Caco-2 (cell line): ENCODE results near the gene LY6G6C. TPM values are rescaled to one million over a fixed set of nuclear protein-coding genes. Genes with fewer than 3 reads are reported as not detected.

Experiments used
- BruUV-seq: library from RNA; stranded (reverse); fragments of 400-500 nt; replicated peaks from 2 replicates; lab custom pipeline; 2021; lab: Mats Ljungman, UMichigan
- CTCF ChIA-PET: fragments of 300-600 bp; sonication (Branson Sonifier 250); formaldehyde crosslinking; loops from one replicate; lab custom pipeline; 2022; ENCODE audit warnings: antibody characterized with exemption; lab: Charles Lee
- POLR2A ChIA-PET: fragments of 300-600 bp; sonication (Branson Sonifier 250); formaldehyde crosslinking; loops from one replicate; lab custom pipeline; 2022; ENCODE audit warnings: antibody characterized with exemption; lab: Charles Lee
- DNase-seq, 2 experiments: peaks; one replicate each; pipeline versions ENCODE4 v3.0.0 to v3.0.0-alpha.2; 2020 to 2022
- H3K27me3 ChIP-seq: replicated peaks from 2 replicates; pipeline ENCODE4 v1.6.0; 2011; ENCODE audit warnings: low read length; ENCODE audit not compliant: control insufficient read depth, insufficient read depth
- H3K36me3 ChIP-seq: 2 replicates; pipeline ENCODE4 v1.5.1; 2011; ENCODE audit warnings: low read length; ENCODE audit not compliant: control insufficient read depth, insufficient read depth
- H3K4me1 ChIP-seq: fragments of 250-450 bp; sonication (Bioruptor Pico); 2 replicates; pipeline ENCODE4 v1.5.1; 2020; ENCODE audit warnings: mild to moderate bottlenecking
- H3K4me3 ChIP-seq: 2 replicates; pipeline ENCODE4 v1.5.1; 2011; ENCODE audit warnings: low read depth, mild to moderate bottlenecking, control low read depth, low read length
- H3K9me3 ChIP-seq: fragments of 250-450 bp; sonication (Bioruptor Pico); 2 replicates; pipeline ENCODE4 v1.5.1; 2020; ENCODE audit warnings: mild to moderate bottlenecking, moderate library complexity
- H3K27ac Mint-ChIP-seq: one replicate; pipeline ENCODE4 v1.8.0; 2022; ENCODE audit warnings: mixed read lengths; ENCODE audit not compliant: unreplicated experiment
- H3K27me3 Mint-ChIP-seq: one replicate; pipeline ENCODE4 v1.8.0; 2022; ENCODE audit warnings: mixed read lengths; ENCODE audit not compliant: insufficient read depth, unreplicated experiment
- H3K36me3 Mint-ChIP-seq: one replicate; pipeline ENCODE4 v1.8.0; 2022; ENCODE audit warnings: mild to moderate bottlenecking, mixed read lengths; ENCODE audit not compliant: insufficient read depth, unreplicated experiment
- H3K4me1 Mint-ChIP-seq: one replicate; pipeline ENCODE4 v1.8.0; 2022; ENCODE audit warnings: low read depth, mixed read lengths; ENCODE audit not compliant: unreplicated experiment
- H3K4me3 Mint-ChIP-seq: one replicate; pipeline ENCODE4 v1.8.0; 2022; ENCODE audit warnings: mild to moderate bottlenecking, moderate library complexity, mixed read lengths; ENCODE audit not compliant: unreplicated experiment
- H3K9me3 Mint-ChIP-seq: one replicate; pipeline ENCODE4 v1.8.0; 2022; ENCODE audit warnings: mixed read lengths; ENCODE audit not compliant: unreplicated experiment
- intact Hi-C: fragments of 100-400 bp; cut with micrococcal nuclease; formaldehyde crosslinking; loops from one replicate; pipeline ENCODE4 v1.10.0; 2022; ENCODE audit not compliant: unreplicated experiment
- total RNA-seq: library from RNA; stranded (reverse); gene quantifications from 2 replicates; pipeline ENCODE4 v1.2.3, GENCODE V29; 2022
- TF ChIP-seq, protein P1 (sequence below), 2 experiments: fragments of 200-600 bp in 1 of 2; IDR thresholded peaks; 1 replicate in 1 of 2; 2 replicates in 1 of 2; pipeline versions ENCODE4 v1.5.1 to v1.8.0; 2011 to 2022; ENCODE audit warnings: antibody characterized with exemption in 1 of 2, control low read depth in 1 of 2, inconsistent platforms in 1 of 2, low read depth in 1 of 2, low read length in 1 of 2, mild to moderate bottlenecking in 1 of 2, moderate library complexity in 1 of 2; ENCODE audit not compliant: insufficient read depth in 1 of 2, severe bottlenecking in 1 of 2, unreplicated experiment in 1 of 2

Gene LY6G6C
- total RNA-seq, 1 experiment from 2014 or later = 0.88 TPM

GRCh38 chr6:31718265-31718664 is 3.3 kb downstream of the LY6G6C start:
- CTCF ChIA-PET = no interaction called here
- no peaks in the 10 kb centered on the region for H3K27me3 Mint-ChIP-seq
- intact Hi-C loops = no loop called here
- POLR2A ChIA-PET = no interaction called here
- H3K9me3 ChIP-seq = no peaks in the 10 kb centered on the region
- BruUV-seq = no TSS peak
- H3K4me1 ChIP-seq = peaks cover 60% of the 10 kb centered on the region
- peak overlapping the region; percentile 69 for H3K27ac Mint-ChIP-seq
- no peaks in the 10 kb centered on the region for H3K9me3 Mint-ChIP-seq
- no peaks in the 10 kb centered on the region for H3K36me3 ChIP-seq
- H3K36me3 Mint-ChIP-seq = peaks cover 5% of the 10 kb centered on the region
- H3K27me3 ChIP-seq = no peaks in the 10 kb centered on the region
- H3K4me1 Mint-ChIP-seq = peaks cover 55% of the 10 kb centered on the region
- no peak overlapping the region for H3K4me3 ChIP-seq
- H3K4me3 Mint-ChIP-seq = peak overlapping the region; percentile 2
- TF ChIP-seq, protein P1, sequence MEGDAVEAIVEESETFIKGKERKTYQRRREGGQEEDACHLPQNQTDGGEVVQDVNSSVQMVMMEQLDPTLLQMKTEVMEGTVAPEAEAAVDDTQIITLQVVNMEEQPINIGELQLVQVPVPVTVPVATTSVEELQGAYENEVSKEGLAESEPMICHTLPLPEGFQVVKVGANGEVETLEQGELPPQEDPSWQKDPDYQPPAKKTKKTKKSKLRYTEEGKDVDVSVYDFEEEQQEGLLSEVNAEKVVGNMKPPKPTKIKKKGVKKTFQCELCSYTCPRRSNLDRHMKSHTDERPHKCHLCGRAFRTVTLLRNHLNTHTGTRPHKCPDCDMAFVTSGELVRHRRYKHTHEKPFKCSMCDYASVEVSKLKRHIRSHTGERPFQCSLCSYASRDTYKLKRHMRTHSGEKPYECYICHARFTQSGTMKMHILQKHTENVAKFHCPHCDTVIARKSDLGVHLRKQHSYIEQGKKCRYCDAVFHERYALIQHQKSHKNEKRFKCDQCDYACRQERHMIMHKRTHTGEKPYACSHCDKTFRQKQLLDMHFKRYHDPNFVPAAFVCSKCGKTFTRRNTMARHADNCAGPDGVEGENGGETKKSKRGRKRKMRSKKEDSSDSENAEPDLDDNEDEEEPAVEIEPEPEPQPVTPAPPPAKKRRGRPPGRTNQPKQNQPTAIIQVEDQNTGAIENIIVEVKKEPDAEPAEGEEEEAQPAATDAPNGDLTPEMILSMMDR (IDR thresholded peaks at IDR 0.05; ENCODE audit: insufficient read depth in 1 of 2, low read depth in 1 of 2, low read length in 1 of 2, severe bottlenecking in 1 of 2, unreplicated experiment in 1 of 2) = no peak
- peak; percentile 69 to 72 for DNase-seq

DNA sequence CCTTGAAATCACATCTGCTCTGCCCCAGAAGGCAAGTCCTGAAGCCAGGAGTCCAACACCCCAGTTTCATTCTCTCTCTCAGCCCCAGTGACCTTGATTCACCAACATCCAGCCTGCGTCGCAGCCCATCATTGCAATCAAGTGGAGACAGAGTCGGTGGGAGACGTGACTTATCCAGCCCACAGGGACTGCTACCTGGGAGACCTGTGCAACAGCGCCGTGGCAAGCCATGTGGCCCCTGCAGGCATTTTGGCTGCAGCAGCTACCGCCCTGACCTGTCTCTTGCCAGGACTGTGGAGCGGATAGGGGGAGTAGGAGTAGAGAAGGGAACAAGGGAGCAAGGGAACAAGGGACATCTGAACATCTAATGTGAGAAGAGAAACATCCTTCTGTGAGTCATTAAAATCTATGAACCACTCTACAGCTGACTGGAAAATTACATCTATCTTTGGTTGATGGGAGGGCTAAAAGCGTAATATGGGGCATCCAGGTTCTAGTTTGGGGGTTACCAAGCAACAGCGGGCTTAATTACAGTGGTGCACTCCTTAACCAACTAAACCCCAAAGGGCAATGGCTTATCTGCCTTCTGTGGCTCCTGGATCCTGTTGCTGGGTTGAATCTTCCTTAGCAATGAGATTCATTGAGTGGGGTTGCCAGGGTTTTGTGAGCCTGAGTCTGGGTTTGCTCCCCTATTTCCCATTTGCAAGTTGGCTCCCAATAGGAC is 3.9 kb downstream of the LY6G6C start:
- Mint-ChIP-seq H3K27me3 (no peaks in the 10 kb centered on the region), H3K36me3 (peaks cover 5% of the 10 kb centered on the region), H3K4me3 (no peak overlapping the region), H3K9me3 (no peaks in the 10 kb centered on the region), H3K27ac (peak overlapping the region; percentile 69), H3K4me1 (peaks cover 61% of the 10 kb centered on the region)
- CTCF ChIA-PET = no interaction called here
- Histone ChIP-seq H3K36me3 (no peaks in the 10 kb centered on the region), H3K9me3 (no peaks in the 10 kb centered on the region), H3K4me3 (no peak overlapping the region), H3K4me1 (peaks cover 64% of the 10 kb centered on the region), H3K27me3 (no peaks in the 10 kb centered on the region)
- intact Hi-C loops = no loop called here
- POLR2A ChIA-PET = no interaction called here
- BruUV-seq = no TSS peak
- peak in 1 of 2 experiments; percentile 36 for DNase-seq
- TF ChIP-seq, protein P1 (IDR thresholded peaks at IDR 0.05; ENCODE audit: insufficient read depth in 1 of 2, low read depth in 1 of 2, low read length in 1 of 2, severe bottlenecking in 1 of 2, unreplicated experiment in 1 of 2) = no peak

DNA sequence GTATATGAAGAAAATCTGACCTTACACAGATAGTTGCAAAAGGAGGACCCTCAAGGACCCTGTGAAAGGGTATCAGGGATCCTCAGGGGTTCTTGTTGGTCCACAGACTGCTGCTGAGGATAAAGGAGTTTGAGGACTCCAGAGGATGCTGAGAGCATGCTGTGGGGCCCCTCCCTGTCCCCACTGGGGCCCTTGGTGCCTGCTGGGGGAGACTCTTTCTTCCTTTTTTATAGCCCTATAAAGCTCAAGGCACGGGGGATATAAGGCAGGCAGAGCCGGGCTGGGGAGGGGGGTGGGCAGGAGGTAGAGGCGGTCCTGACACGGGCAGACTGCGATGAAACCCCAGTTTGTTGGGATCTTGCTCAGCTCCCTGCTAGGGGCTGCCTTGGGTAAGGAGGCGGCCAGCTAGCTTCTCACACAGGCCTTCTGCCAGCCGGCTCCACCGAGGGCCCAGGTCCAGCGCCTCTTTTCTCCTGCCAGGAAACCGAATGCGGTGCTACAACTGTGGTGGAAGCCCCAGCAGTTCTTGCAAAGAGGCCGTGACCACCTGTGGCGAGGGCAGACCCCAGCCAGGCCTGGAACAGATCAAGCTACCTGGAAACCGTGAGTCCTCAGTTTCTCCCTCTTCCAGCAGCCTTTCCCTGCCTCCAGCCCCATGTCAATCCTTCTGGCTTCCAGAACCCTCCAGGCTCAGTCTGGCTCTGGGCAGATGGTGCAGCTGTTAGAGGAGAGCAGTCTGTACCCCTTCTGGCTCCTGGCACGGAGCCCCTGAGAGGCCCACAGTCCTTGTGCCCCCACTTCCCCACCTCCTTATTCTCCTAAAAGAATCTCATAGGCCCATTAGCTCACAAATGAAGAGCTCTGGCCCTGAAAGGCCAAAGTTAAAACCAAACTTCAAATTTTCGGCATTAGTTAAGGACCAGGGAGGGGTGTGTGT is 6.3 kb downstream of the LY6G6C start, which contains the start of gene LY6G6D:
LY6G6D (plus strand) TSS at position 327 of the 937 bp plus-strand sequence; CDS start at position 335, 8 bp downstream.
- H3K4me1 ChIP-seq = peaks cover 56% of the 10 kb centered on the region
- Mint-ChIP-seq H3K36me3 (peaks cover 5% of the 10 kb centered on the region), H3K27ac (peak within 1 kb of the TSS; percentile 98), H3K9me3 (no peaks in the 10 kb centered on the region), H3K4me1 (peaks cover 62% of the 10 kb centered on the region), H3K4me3 (peak within 1 kb of the TSS; percentile 65), H3K27me3 (no peaks in the 10 kb centered on the region)
- CTCF ChIA-PET = interaction anchor here (1.1 to 1.7 kb wide), 2 partner anchors 14 to 34 kb away, joined by 3 to 6 read pairs; partner anchors contain the start of genes DDAH2 and LY6G5C
- no peak for DNase-seq
- intact Hi-C loops = no loop called here
- BruUV-seq = no TSS peak
- POLR2A ChIA-PET = interaction anchor here (1.5 to 1.7 kb wide), 2 partner anchors 23 to 147 kb away, joined by 6 to 7 read pairs; partner anchors contain the start of gene NEU1
- TF ChIP-seq, protein P1 (IDR thresholded peaks at IDR 0.05; ENCODE audit: insufficient read depth in 1 of 2, low read depth in 1 of 2, low read length in 1 of 2, severe bottlenecking in 1 of 2, unreplicated experiment in 1 of 2) = no peak
- H3K4me3 ChIP-seq = no peak within 1 kb of the TSS
- H3K27me3 ChIP-seq = no peaks in the 10 kb centered on the region
- H3K36me3 ChIP-seq = no peaks in the 10 kb centered on the region
- H3K9me3 ChIP-seq = no peaks in the 10 kb centered on the region
